OCI-LY1 (cell line): Measurements from ENCODE around the gene BICD1.

Experiments
- H2AFZ ChIP-seq: fragments of 200-600 bp; sonication (generic), shearing (Covaris generic); 2 replicates; pipeline ENCODE4 v1.6.0; 2014; ENCODE audit warnings: antibody characterized with exemption, mild to moderate bottlenecking, low read length
- H3F3A ChIP-seq: fragments of 200-600 bp; sonication (generic), shearing (Covaris generic); 2 replicates; pipeline ENCODE4 v1.6.0; 2014; ENCODE audit warnings: mild to moderate bottlenecking, antibody characterized with exemption, low read length, moderate library complexity; ENCODE audit not compliant: insufficient read depth
- H3K27ac ChIP-seq: fragments of 200-600 bp; sonication (generic); 2 replicates; pipeline ENCODE4 v1.5.1; 2014; ENCODE audit warnings: low read length, mixed run types, mild to moderate bottlenecking, low read depth; ENCODE audit not compliant: poor library complexity, severe bottlenecking
- H3K27me3 ChIP-seq: fragments of 200-600 bp; sonication (generic); 2 replicates; pipeline ENCODE4 v1.6.0; 2014; ENCODE audit warnings: antibody characterized with exemption, mild to moderate bottlenecking, low read length, moderate library complexity; ENCODE audit not compliant: insufficient read depth
- H3K36me3 ChIP-seq: fragments of 200-600 bp; sonication (generic); 2 replicates; pipeline ENCODE4 v1.6.1; 2014; ENCODE audit warnings: mild to moderate bottlenecking, antibody characterized with exemption, low read length, moderate library complexity, mixed read lengths; ENCODE audit not compliant: insufficient read depth
- H3K4me1 ChIP-seq: fragments of 200-600 bp; sonication (generic); 2 replicates; pipeline ENCODE4 v1.5.1; 2014; ENCODE audit warnings: mild to moderate bottlenecking, low read length, moderate library complexity; ENCODE audit not compliant: insufficient read depth, severe bottlenecking
- H3K4me2 ChIP-seq: fragments of 200-600 bp; sonication (generic), shearing (Covaris generic); 2 replicates; pipeline ENCODE4 v1.6.1; 2014; ENCODE audit warnings: low read length
- H3K4me3 ChIP-seq: fragments of 200-600 bp; sonication (generic); 2 replicates; pipeline ENCODE4 v1.5.1; 2014; ENCODE audit warnings: low read length, low read depth, mild to moderate bottlenecking, mixed read lengths; ENCODE audit not compliant: poor library complexity, severe bottlenecking
- H3K79me2 ChIP-seq: fragments of 200-600 bp; shearing (Covaris generic); 2 replicates; pipeline ENCODE4 v1.6.1; 2016; ENCODE audit warnings: mixed run types, low read length, mixed read lengths; ENCODE audit not compliant: insufficient read depth
- H3K9ac ChIP-seq: fragments of 200-600 bp; sonication (generic), shearing (Covaris generic); 2 replicates; pipeline ENCODE4 v1.6.1; 2014; ENCODE audit warnings: mild to moderate bottlenecking, low read length, mixed read lengths
- H3K9me2 ChIP-seq: fragments of 200-600 bp; sonication (generic), shearing (Covaris generic); 2 replicates; pipeline ENCODE4 v1.6.1; 2014; ENCODE audit warnings: low read depth, mild to moderate bottlenecking, low read length, mixed read lengths
- H3K9me3 ChIP-seq: fragments of 200-600 bp; shearing (Covaris generic); 2 replicates; pipeline ENCODE4 v1.6.1; 2014; ENCODE audit warnings: low read length, mixed read lengths
- H4K20me1 ChIP-seq: fragments of 200-600 bp; sonication (generic), shearing (Covaris generic); 2 replicates; pipeline ENCODE4 v1.6.0; 2016; ENCODE audit warnings: mild to moderate bottlenecking, low read length; ENCODE audit not compliant: insufficient read depth
- EZH2 ChIP-seq: fragments of 200-600 bp; sonication (generic), shearing (Covaris generic); IDR thresholded peaks from 2 replicates; pipeline ENCODE4 v1.8.0; 2017; ENCODE audit warnings: borderline replicate concordance, mixed run types, mild to moderate bottlenecking, antibody characterized with exemption, low read length, moderate library complexity, mixed read lengths
- TF ChIP-seq, protein P1 (sequence below): fragments of 200-600 bp; sonication (generic), shearing (Covaris generic); IDR thresholded peaks from 2 replicates; pipeline ENCODE4 v1.5.1; 2017; ENCODE audit warnings: mild to moderate bottlenecking, antibody characterized with exemption, low read length, moderate library complexity, mixed read lengths

BICD1 gene

DNA sequence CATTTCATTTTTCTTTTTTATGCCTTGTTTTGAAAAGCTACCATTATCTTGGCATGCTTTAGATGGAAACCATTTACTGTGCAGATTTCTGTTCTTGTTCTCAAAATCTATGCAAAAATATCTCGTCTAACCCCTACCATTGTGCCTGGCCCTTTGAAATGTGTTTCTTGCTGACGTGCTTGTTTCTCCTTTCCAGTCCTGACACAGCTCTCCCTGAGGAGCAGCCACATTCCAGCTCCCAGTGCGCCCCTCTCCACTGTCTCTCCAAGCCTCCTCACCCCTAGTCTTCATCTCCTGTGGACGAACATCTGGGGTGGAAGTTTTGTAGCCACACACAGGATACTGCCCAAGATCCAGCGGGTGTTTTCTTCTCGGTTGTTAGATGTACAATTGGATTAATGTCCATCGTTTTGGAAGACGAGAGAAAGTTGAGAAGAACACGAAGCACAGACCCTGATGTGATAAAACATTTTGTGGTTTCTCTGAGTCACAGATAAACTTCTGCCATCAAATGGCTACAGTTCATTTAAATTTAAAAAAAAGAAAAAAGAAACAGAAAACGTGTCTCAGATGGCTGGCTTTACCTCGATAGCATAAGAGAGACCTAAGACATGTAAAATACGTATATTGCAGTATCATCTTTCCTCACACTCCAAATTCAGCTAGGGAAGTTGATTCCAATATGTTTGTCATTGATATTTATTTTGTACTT is 270.9 kb downstream of the BICD1 start:
- H3K79me2 ChIP-seq, result no peaks in the 10 kb centered on the region
- H3K9me2 ChIP-seq, result no peaks in the 10 kb centered on the region
- TF ChIP-seq, protein P1, sequence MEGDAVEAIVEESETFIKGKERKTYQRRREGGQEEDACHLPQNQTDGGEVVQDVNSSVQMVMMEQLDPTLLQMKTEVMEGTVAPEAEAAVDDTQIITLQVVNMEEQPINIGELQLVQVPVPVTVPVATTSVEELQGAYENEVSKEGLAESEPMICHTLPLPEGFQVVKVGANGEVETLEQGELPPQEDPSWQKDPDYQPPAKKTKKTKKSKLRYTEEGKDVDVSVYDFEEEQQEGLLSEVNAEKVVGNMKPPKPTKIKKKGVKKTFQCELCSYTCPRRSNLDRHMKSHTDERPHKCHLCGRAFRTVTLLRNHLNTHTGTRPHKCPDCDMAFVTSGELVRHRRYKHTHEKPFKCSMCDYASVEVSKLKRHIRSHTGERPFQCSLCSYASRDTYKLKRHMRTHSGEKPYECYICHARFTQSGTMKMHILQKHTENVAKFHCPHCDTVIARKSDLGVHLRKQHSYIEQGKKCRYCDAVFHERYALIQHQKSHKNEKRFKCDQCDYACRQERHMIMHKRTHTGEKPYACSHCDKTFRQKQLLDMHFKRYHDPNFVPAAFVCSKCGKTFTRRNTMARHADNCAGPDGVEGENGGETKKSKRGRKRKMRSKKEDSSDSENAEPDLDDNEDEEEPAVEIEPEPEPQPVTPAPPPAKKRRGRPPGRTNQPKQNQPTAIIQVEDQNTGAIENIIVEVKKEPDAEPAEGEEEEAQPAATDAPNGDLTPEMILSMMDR, result no peak
- TF ChIP-seq EZH2, result no peak
- no peak overlapping the region for H2AFZ ChIP-seq
- H3F3A ChIP-seq, result no peaks in the 10 kb centered on the region
- H3K9me3 ChIP-seq, result no peaks in the 10 kb centered on the region
- H3K4me1 ChIP-seq, result no peaks in the 10 kb centered on the region
- H3K4me2 ChIP-seq, result no peak overlapping the region
- no peaks in the 10 kb centered on the region for H3K27me3 ChIP-seq
- no peaks in the 10 kb centered on the region for H3K36me3 ChIP-seq
- no peak overlapping the region for H3K9ac ChIP-seq
- no peaks in the 10 kb centered on the region for H4K20me1 ChIP-seq
- H3K27ac ChIP-seq, result no peak overlapping the region
- no peak overlapping the region for H3K4me3 ChIP-seq

DNA sequence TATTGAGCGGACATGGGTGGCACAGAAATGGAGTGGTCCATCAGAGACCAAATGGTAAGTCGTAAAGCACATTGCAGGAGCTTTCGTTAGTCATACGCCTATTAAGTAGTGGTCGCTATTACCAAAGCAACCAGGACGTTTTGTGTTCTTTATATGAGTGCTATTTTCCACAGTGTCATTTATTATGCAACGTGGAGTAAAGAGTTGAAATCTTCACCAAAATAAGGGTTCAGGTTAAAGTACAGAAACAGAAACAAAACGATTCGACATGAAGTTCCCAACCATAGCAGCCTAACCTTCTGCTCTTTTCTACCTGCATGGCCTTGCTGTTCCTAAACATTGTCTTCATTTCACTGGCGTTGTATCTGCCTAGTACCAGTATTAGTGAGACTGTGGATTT is 272.6 kb downstream of the BICD1 start:
- Histone ChIP-seq H4K20me1 (no peaks in the 10 kb centered on the region), H3K79me2 (no peaks in the 10 kb centered on the region), H3K9me3 (no peaks in the 10 kb centered on the region), H2AFZ (no peak overlapping the region), H3K9ac (no peak overlapping the region), H3K4me2 (no peak overlapping the region), H3K9me2 (no peaks in the 10 kb centered on the region), H3K4me3 (no peak overlapping the region), H3F3A (no peaks in the 10 kb centered on the region), H3K4me1 (no peaks in the 10 kb centered on the region), H3K27me3 (no peaks in the 10 kb centered on the region), H3K36me3 (no peaks in the 10 kb centered on the region), H3K27ac (no peak overlapping the region)
- TF ChIP-seq EZH2, result no peak
- TF ChIP-seq, protein P1, result no peak

DNA sequence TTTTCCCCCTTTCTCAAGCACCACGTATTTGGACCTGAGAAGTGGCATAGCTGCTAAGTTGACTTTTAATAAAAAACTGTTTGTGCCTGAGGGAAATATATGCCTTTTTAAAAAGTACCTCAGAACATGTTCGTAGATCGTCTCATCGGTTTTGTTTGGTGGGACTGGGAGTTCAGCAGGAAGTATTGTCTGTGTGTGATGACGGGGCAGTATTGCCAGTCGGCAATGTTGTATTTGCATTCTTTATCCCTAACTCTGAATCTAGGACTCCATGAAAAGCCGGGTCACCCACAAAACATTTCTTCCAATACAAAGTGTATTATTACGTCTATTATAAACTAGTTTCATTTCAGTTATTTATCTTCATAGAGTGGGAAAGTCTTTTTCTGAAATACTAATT is 273.0 kb downstream of the BICD1 start:
- Histone ChIP-seq H3K27me3 (no peaks in the 10 kb centered on the region), H4K20me1 (no peaks in the 10 kb centered on the region), H3K27ac (no peak overlapping the region), H3K9me3 (no peaks in the 10 kb centered on the region), H3F3A (no peaks in the 10 kb centered on the region), H3K4me3 (no peak overlapping the region), H3K36me3 (no peaks in the 10 kb centered on the region), H2AFZ (no peak overlapping the region), H3K79me2 (no peaks in the 10 kb centered on the region), H3K9me2 (no peaks in the 10 kb centered on the region), H3K4me2 (no peak overlapping the region), H3K4me1 (no peaks in the 10 kb centered on the region), H3K9ac (no peak overlapping the region)
- TF ChIP-seq, protein P1, result no peak
- no peak for TF ChIP-seq EZH2
